NCI-H2196 treated with DMSO at 0.1 percent for 48 hours (cell line): ENCODE data around the gene SHROOM3.
"Not testable (repeated sequence)": the region's sequence is repeated elsewhere in the genome, so short reads cannot be mapped to it uniquely, and the experiment has no call there.

ENCODE experiments used
- DNase-seq: peaks from one replicate; lab custom pipeline; 2025; ENCODE audit not compliant: unreplicated experiment; lab: John Stamatoyannopoulos, UW

SHROOM3 gene

DNA sequence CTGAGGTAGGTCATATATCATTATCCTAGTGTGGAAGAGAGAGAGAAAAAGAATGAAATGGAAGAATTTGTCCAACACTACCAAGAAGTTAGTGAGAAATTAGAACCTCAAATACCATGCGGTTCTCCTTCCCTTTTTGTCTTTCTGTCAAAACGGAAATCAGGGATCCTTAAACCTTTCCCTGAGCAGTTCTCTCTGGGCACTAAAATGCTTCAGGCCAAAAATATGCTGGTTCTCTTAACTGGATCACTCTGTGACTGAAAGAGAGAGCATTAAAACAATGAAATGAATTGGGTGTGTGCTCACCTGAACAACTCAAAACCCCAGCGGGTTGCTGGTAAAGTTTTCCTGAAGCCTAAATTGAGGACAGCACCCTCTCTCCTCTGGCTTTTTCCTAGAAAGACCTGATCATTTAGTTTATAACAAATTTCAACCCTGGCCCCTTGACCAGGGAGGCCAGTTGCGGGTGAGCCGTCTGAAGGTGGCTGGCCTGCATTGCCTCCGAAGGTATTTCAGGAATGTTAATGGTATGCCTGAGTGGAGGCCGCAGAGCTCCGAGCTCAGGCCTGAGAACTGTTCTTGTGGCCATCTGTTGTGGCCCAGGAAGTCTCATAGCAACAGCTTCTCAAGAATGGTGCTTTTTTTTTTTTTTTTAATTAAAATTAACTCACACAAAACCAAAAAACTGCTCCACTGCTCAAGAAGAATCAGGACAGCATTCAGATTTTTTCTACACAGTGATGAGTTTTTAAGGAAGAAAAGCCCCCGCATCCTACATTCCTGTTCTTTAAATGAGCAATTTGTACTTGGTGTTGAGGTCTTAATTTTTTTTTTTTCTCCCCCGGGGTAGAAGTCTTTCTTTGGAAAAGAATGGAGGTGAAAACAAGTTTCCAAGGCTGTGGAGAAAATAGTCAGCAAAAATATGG, 155.1 kb downstream of the SHROOM3 start:
- DNase-seq = no peak

- DNase-seq = no peak
Measured at GRCh38 chr4:76590798-76591281, 155.8 kb downstream of the SHROOM3 start.

- DNase-seq = no peak
Measured at GRCh38 chr4:76591992-76592391, 157.0 kb downstream of the SHROOM3 start.

DNA sequence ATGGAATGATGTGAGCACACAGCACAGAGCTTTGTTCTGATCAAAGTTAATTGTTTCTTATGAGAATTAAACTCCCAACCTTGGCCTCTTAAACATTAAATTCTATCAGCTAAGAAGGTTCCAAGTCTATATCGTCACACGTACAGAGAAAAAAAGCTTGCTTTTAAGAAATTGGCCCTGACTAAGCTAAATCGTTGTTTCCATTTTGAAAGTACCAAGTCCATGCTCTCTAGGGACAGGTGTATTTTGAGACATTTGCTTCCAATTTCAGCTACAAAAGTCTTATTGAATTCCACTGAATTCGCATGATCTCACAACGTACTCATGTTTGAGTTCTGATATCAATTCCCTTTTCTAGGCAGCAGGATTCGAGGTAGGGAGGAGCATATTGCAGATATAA, 157.4 kb downstream of the SHROOM3 start:
- DNase-seq = no peak

DNA sequence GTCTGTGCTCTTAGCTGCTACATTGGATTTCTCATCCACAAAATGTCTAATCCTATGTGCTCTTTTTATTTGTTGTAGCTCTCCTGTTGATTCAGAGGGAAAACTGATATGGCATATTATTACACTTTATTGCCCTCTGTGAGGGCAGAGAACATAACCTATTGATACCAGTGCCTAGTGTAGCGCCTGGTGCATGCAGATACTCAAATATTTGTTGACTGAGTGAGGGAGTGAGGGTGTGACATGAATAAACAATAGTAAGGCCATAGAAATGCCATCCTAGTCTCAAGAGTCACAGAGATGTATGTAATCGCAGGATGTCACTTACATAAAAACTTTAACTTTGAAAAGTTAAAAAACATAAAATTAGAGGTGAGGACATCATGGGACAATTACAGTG, 159.1 kb downstream of the SHROOM3 start:
- DNase-seq = no peak

DNA sequence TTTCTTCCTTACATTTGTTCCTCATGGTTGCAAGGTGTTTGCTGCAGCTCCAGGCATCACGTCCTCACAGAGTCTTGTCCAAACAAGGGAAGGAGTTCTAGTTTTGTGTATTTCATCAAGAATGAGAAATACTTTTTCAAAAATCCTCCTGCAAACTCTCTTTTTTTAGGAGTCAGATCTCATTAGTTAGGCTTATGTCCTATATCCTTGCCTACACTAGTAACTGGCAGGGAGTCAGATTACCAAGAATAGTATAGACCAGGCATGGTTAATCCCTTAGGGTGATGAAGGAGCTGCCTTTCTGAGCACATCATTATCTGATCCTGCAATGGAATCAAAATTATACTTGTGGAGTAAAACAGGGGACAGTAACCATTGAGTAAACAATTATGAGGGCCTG, 160.4 kb downstream of the SHROOM3 start:
- DNase-seq = no peak

- DNase-seq = no peak
Measured at GRCh38 chr4:76596713-76597112, 161.7 kb downstream of the SHROOM3 start.

DNA sequence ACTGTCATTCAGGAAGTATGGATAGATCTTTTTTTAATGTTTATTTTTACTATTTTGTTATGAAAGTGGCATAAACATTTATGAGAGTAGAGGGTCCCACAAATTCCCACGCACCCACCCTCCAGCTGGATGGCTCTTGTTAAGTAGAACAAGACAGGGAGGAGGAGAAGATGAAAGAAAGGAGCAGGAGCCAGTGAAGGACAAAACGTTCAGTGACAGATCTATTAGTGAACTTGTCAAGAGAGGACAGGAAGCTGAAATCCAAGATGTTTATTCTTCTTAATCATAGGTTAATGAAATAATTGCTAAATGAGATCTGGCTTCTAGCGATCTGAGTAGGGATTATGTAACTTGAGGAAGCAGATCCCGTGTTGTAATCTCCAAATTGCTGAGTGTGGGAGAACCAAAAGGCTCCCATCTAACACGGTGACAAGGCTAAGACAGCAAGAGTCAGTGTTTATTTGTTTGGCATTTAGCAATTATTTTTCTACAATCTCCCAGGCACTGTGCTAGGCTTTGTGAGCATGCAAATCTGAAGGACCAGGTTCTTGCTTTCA, 162.5 kb downstream of the SHROOM3 start:
- DNase-seq = no peak

GRCh38 chr4:76600447-76600846, 165.4 kb downstream of the SHROOM3 start:
- no peak for DNase-seq

DNA sequence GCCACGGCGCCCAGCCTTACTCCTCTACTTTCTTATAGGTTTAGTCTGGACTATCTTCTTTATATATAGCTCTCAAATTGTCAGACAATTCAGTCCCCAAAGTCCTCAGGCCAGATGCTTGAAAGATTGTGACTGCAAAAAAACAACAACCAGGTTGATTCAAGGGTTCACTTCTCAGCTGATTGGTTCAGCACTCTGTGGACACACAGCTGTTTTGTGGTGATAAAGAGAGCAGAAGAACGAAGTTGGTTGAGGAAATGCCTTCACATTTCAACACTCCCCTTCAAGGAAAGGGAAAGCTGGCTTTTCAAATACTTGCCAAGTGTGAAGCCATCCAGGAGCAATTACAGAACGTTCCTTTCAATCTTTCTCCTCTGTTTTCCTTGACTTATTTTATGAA, 166.8 kb downstream of the SHROOM3 start:
- no peak for DNase-seq

DNA sequence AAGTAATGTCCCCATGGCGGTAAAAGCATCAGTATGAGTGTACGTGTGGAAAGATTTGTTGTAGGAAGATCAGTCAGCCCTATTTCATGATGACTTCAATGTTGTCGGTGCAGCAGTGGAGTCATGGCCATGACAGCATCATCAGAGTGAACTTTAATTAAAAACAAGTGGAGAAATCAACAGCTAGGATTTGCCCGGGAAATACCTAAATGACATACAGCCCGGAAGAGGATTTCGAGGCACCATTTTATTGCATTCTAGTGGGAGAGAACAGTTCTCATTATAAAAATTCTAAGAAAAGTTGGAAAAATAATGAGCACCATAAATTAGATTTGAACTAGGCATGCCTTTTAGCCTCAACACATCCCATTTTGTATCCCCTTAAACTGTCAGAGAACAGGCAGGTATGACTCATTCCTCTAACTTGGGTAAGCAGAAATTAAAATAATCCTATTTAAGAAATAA, 170.1 kb downstream of the SHROOM3 start:
- no peak for DNase-seq

GRCh38 chr4:76606645-76607265, 171.7 kb downstream of the SHROOM3 start:
- DNase-seq = no peak

GRCh38 chr4:76607266-76607799, 172.3 kb downstream of the SHROOM3 start:
- DNase-seq = no peak

DNA sequence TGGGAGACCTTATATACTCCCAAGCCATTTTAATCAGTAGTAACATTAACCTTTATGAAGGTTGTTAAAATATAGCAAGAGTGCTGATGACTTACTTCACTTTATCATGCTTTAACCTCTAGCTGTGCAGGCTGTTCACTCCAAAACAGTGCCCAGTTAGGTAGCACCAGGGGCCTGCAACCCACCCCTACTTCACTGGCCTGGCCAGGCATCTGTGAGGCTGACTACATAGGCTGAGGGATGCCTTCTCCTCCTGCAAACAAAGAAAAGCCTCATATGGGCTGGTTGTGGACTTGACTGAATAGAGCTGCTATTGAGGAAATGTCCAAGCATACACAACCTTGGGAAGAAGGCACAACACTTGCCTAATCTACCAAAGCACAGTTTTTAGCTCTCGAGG, 172.8 kb downstream of the SHROOM3 start:
- DNase-seq = no peak

- DNase-seq = not testable (repeated sequence)
Measured at GRCh38 chr4:76608549-76608948, 173.5 kb downstream of the SHROOM3 start.

DNA sequence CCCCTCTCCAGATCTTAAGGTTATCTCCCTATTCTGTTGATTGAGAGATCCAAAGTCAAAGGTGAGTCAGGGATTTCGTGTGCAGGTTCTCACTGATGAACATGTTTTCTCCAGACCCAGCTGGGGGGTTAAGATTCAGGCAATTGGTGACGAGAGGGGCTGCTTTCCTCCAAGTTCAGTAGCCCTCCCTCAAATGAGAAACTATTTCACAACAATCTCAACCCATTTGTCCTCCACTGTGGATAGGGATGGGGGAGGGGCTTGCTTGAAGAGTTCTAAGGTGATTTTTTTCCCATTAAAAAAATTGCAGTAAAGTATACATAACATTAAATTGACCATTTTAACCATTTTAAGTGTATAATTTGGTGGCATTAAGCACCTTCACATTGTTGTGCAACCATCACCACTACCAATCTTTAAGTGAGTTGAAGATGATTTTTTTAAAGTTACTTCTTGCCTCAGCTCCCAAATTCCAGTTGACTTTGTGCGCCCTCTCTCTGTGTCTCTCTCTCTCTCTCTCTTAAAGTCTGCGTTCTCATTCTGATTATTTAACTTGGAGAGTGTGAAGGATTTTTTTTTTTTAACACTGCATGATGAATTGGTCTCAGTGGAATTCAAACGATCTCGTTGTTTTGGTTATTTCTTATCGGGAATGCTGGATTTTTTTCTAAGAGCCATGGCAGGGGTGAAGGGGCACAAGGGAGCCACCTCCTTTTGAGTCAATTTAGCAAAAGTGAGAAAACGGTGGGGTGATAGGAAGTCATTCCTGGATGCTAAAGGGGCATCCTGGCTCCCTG, 175.9 kb downstream of the SHROOM3 start:
- no peak for DNase-seq

- no peak for DNase-seq
Measured at GRCh38 chr4:76611616-76612207, 176.7 kb downstream of the SHROOM3 start.

DNA sequence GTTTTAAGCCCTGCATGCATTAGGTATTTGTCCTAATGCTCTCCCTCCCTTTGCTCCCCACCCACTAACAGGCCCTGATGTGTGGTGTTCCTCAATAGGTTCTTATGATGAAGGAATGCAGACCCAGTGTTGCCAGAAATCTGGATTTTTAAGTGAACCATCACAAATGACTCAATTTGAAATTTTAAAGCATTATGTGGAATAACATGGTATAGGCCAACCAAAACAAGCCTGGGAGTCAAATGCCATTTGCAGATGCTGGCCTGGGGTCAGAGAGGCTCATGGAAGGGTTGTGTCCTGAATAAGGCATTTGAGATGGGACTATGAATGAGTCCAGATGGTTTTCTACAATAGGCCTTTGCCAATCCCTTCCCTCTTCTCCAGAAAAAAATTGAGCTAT, 179.6 kb downstream of the SHROOM3 start:
- no peak for DNase-seq

DNA sequence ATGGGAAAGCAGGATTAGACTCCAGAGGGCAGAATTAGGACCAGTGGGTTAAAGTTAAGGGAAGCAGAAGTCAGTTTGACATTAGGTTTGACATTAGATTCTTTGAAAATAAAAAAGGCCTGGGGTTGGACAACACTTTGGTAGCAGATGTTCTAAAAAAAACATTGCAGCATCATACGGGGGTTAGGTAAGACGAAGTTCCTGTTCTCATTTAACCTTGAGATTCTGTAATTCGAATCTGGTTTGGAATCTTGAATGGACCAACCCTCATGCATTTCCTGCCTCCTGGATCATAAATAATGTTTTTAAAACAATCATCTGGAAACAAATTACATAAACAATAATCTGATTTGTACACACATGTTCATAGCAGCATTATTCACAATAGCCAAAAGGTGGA, 181.0 kb downstream of the SHROOM3 start:
- no peak for DNase-seq

DNA sequence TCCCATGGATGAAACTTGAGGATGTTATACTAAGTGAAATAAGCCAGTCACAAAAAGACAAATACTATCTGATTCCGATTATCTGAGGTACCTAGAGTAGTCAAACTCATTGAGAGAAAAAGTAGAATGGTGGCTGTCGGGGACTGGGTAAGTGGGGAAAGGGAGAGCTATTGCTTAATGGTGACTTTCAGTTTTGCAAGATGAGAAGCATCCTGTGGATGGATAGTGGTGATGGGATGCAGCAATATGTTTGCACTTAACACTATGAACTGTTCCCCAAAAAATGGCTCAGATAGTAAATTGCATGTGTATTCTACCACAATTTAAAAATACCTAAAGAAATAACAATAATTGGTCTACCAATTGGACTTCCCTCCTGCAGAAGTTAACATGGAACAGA, 181.5 kb downstream of the SHROOM3 start:
- DNase-seq = no peak
